Stimulated activated memory B cell treated with anti-CD40 and anti-IgM and Interleukin-4, amounts not matched to agents 10 μg/mL and 1 μg/mL and 100 μg/mL, for 72 hours (primary cell): ENCODE results near the gene LGALS7B.
"Not testable (repeated sequence)": the region's sequence is repeated elsewhere in the genome, so short reads cannot be mapped to it uniquely, and the experiment has no call there.

Experiments
- ATAC-seq: fragments of 150-1000 bp; cut with Tn5 transposase; 2 replicates; pipeline ENCODE4 v1.10.0; 2021
- H3K27ac Mint-ChIP-seq: one replicate; pipeline ENCODE4 v1.8.0; 2022; ENCODE audit warnings: mild to moderate bottlenecking, mixed read lengths
- H3K27me3 Mint-ChIP-seq: one replicate; pipeline ENCODE4 v1.8.0; 2022; ENCODE audit warnings: mixed read lengths
- H3K36me3 Mint-ChIP-seq: one replicate; pipeline ENCODE4 v1.8.0; 2022; ENCODE audit warnings: mixed read lengths
- H3K4me1 Mint-ChIP-seq: one replicate; pipeline ENCODE4 v1.8.0; 2022; ENCODE audit warnings: mixed read lengths
- H3K4me3 Mint-ChIP-seq: one replicate; pipeline ENCODE4 v1.8.0; 2022; ENCODE audit warnings: mild to moderate bottlenecking, moderate library complexity, mixed read lengths
- H3K9me3 Mint-ChIP-seq: one replicate; pipeline ENCODE4 v1.8.0; 2022; ENCODE audit warnings: mixed read lengths

The LGALS7B gene

GRCh38 chr19:38801359-38802095 is 12.5 kb downstream of the LGALS7B start:
- no peaks in the 10 kb centered on the region for H3K36me3 Mint-ChIP-seq
- H3K4me1 Mint-ChIP-seq = peaks cover 6% of the 10 kb centered on the region
- H3K27ac Mint-ChIP-seq = no peak overlapping the region
- H3K27me3 Mint-ChIP-seq = no peaks in the 10 kb centered on the region
- no peaks in the 10 kb centered on the region for H3K9me3 Mint-ChIP-seq
- no peak overlapping the region for H3K4me3 Mint-ChIP-seq
- no peak for ATAC-seq

GRCh38 chr19:38803543-38803942 is 14.5 kb downstream of the LGALS7B start:
- H3K9me3 Mint-ChIP-seq = peaks cover 3% of the 10 kb centered on the region
- no peak overlapping the region for H3K27ac Mint-ChIP-seq
- ATAC-seq = no peak
- no peaks in the 10 kb centered on the region for H3K27me3 Mint-ChIP-seq
- peaks cover 6% of the 10 kb centered on the region for H3K36me3 Mint-ChIP-seq
- H3K4me3 Mint-ChIP-seq = no peak overlapping the region
- H3K4me1 Mint-ChIP-seq = peaks cover 14% of the 10 kb centered on the region

GRCh38 chr19:38805180-38805579 is 16.2 kb downstream of the LGALS7B start:
- Mint-ChIP-seq H3K4me3 (no peak overlapping the region), H3K4me1 (peaks cover 14% of the 10 kb centered on the region)

DNA sequence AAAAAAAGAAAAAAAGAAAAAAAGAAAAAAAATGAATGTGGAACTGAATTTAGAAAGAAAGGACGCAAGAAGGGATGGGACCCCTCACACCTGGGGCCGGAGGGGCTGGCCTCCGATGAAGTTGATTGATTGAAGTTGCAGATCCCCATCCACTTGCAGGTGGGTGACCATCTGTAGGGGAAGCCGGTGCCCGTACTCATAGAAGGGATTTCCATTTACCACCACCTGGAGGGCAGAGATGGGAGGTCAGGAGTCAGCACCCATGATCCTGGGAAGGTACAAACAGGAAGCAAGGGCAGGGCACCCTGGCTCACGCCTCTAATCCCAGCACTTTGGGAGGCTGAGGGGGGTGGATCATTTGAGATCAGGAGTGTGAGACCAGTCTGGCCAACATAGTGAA is 17.4 kb downstream of the LGALS7B start:
- no peak for ATAC-seq

More at GRCh38 chr19:38805180-38805579, 16.2 kb downstream of the LGALS7B start:
- peaks cover 3% of the 10 kb centered on the region for H3K9me3 Mint-ChIP-seq
- no peaks in the 10 kb centered on the region for H3K27me3 Mint-ChIP-seq
- H3K27ac Mint-ChIP-seq = no peak overlapping the region
- ATAC-seq = no peak
- H3K36me3 Mint-ChIP-seq = peaks cover 13% of the 10 kb centered on the region

GRCh38 chr19:38807374-38808098 is 18.5 kb downstream of the LGALS7B start:
- H3K27ac Mint-ChIP-seq = not testable (repeated sequence)

More for the DNA sequence above, 17.4 kb downstream of the LGALS7B start:
- peaks cover 14% of the 10 kb centered on the region for H3K4me1 Mint-ChIP-seq
- no peak overlapping the region for H3K27ac Mint-ChIP-seq
- H3K36me3 Mint-ChIP-seq = peaks cover 14% of the 10 kb centered on the region
- no peaks in the 10 kb centered on the region for H3K27me3 Mint-ChIP-seq
- H3K9me3 Mint-ChIP-seq = peaks cover 3% of the 10 kb centered on the region
- H3K4me3 Mint-ChIP-seq = no peak overlapping the region

DNA sequence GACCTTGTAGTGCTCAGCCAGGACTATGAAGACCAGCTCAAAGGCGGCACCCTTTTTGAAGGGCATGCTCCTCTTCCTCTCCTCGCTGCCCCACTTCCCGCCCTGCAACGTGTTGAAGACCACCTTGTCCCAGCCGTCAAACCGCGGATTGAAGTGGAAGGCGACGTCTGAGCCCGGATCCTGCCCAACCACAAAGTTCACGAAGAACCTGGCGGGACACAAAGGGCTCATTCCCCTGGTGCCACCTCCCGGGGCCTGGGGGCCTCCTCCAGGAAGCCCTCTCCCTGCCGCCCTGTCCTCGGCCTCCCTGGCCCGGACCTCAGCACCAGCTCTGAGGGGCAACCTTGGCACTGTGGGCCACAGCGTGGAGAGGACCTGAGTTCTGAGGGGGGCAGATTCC is 19.7 kb downstream of the LGALS7B start:
- H3K4me1 Mint-ChIP-seq = peaks cover 14% of the 10 kb centered on the region
- H3K4me3 Mint-ChIP-seq = no peak overlapping the region
- H3K9me3 Mint-ChIP-seq = peaks cover 3% of the 10 kb centered on the region
- H3K27me3 Mint-ChIP-seq = no peaks in the 10 kb centered on the region
- no peak for ATAC-seq
- no peak overlapping the region for H3K27ac Mint-ChIP-seq
- peaks cover 14% of the 10 kb centered on the region for H3K36me3 Mint-ChIP-seq

More at GRCh38 chr19:38807374-38808098, 18.5 kb downstream of the LGALS7B start:
- Mint-ChIP-seq H3K36me3 (peaks cover 14% of the 10 kb centered on the region), H3K4me1 (peaks cover 14% of the 10 kb centered on the region)
- not testable (repeated sequence) for ATAC-seq, H3K27me3 Mint-ChIP-seq, H3K9me3 Mint-ChIP-seq, H3K4me3 Mint-ChIP-seq

DNA sequence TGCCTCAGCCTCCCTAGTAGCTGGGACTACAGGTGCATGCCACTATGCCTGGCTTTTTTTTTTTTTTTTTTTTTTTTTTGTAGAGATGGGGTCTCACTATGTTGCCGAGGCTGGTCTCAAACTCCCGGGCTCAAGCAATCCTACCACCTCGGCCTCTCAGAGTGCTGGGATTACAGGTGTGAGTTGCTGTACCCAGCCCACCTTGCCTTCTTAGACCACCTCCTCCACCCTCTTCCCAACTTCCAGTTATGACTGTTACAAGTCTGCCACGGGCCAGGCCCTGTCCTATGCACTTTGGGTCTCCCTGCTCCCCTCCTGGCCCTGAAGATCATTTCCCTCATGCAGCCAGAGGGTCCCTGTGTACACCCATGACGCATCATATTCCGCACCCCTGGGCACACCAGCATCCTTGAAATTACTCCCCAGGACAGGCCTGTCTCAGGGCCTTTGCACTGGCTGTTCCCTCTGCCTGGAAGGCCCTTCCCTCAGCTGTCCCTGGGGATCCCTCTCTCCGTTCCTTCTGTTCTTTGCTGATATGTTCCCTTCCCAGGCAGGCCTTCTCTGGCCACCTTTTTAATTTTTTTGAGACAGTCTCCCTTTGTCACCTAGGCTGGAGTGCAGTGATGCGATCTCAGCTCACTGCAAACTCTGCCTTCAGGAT is 20.7 kb downstream of the LGALS7B start:
- ATAC-seq = no peak
- Mint-ChIP-seq H3K9me3 (peaks cover 3% of the 10 kb centered on the region), H3K27ac (no peak overlapping the region), H3K36me3 (peaks cover 14% of the 10 kb centered on the region), H3K4me1 (peaks cover 14% of the 10 kb centered on the region), H3K27me3 (no peaks in the 10 kb centered on the region), H3K4me3 (no peak overlapping the region)

GRCh38 chr19:38812009-38812840 is 23.2 kb downstream of the LGALS7B start:
- Mint-ChIP-seq H3K4me1 (peaks cover 4% of the 10 kb centered on the region), H3K4me3 (no peak overlapping the region), H3K36me3 (peaks cover 31% of the 10 kb centered on the region), H3K9me3 (peaks cover 3% of the 10 kb centered on the region), H3K27me3 (no peaks in the 10 kb centered on the region), H3K27ac (no peak overlapping the region)
- no peak for ATAC-seq

- H3K9me3 Mint-ChIP-seq = peaks cover 3% of the 10 kb centered on the region
- H3K36me3 Mint-ChIP-seq = peaks cover 32% of the 10 kb centered on the region
- H3K27ac Mint-ChIP-seq = no peak within 1 kb of the TSS
- H3K4me3 Mint-ChIP-seq = no peak within 1 kb of the TSS
- no peaks in the 10 kb centered on the region for H3K4me1 Mint-ChIP-seq
- no peaks in the 10 kb centered on the region for H3K27me3 Mint-ChIP-seq
- no peak for ATAC-seq
Measured at GRCh38 chr19:38812841-38813320, 23.9 kb downstream of the LGALS7B start, which contains the start of gene LGALS4. TSS of gene LGALS4 (minus strand) at chr19:38812945. CDS start at chr19:38812886, 59 bp downstream.

- H3K4me1 Mint-ChIP-seq = no peaks in the 10 kb centered on the region
- H3K36me3 Mint-ChIP-seq = peaks cover 32% of the 10 kb centered on the region
- no peaks in the 10 kb centered on the region for H3K9me3 Mint-ChIP-seq
- no peak overlapping the region for H3K4me3 Mint-ChIP-seq
- ATAC-seq = no peak
- H3K27ac Mint-ChIP-seq = no peak overlapping the region
- no peaks in the 10 kb centered on the region for H3K27me3 Mint-ChIP-seq
Measured at GRCh38 chr19:38813323-38813722, 24.3 kb downstream of the LGALS7B start.

- not testable (repeated sequence) for H3K27me3 Mint-ChIP-seq, H3K27ac Mint-ChIP-seq, H3K9me3 Mint-ChIP-seq, H3K4me1 Mint-ChIP-seq, H3K4me3 Mint-ChIP-seq, ATAC-seq
- H3K36me3 Mint-ChIP-seq = peaks cover 32% of the 10 kb centered on the region
Measured at GRCh38 chr19:38813932-38814331, 24.9 kb downstream of the LGALS7B start.

GRCh38 chr19:38815059-38816001 is 26.3 kb downstream of the LGALS7B start:
- H3K27me3 Mint-ChIP-seq = no peaks in the 10 kb centered on the region
- no peaks in the 10 kb centered on the region for H3K9me3 Mint-ChIP-seq
- no peak overlapping the region for H3K27ac Mint-ChIP-seq
- H3K4me1 Mint-ChIP-seq = no peaks in the 10 kb centered on the region
- no peak overlapping the region for H3K4me3 Mint-ChIP-seq
- ATAC-seq = no peak
- H3K36me3 Mint-ChIP-seq = peaks cover 30% of the 10 kb centered on the region

- H3K4me3 Mint-ChIP-seq = no peak overlapping the region
- ATAC-seq = no peak
- no peak overlapping the region for H3K27ac Mint-ChIP-seq
- H3K36me3 Mint-ChIP-seq = peaks cover 37% of the 10 kb centered on the region
- peaks cover 8% of the 10 kb centered on the region for H3K4me1 Mint-ChIP-seq
- no peaks in the 10 kb centered on the region for H3K9me3 Mint-ChIP-seq
- H3K27me3 Mint-ChIP-seq = no peaks in the 10 kb centered on the region
Measured at GRCh38 chr19:38816131-38816750, 27.2 kb downstream of the LGALS7B start.
